Measurements from ENCODE around the gene UBTF. TPM values are rescaled to one million over a fixed set of nuclear protein-coding genes. Genes with fewer than 3 reads are reported as not detected.

Gene UBTF
- total and polyA plus RNA-seq, 2 of the 8 experiments (the other 6 are each of a cell fraction or from before 2014, with no cell fraction given), result 14.7 to 106 TPM

- Histone ChIP-seq H3K27me3 (replicated peaks in 1 of 4; ENCODE audit: control insufficient read depth in 3 of 4, extremely low read depth in 1 of 4, insufficient read depth in 3 of 4, low read length in 3 of 4) (no peaks in the 10 kb centered on the region), H2BK15ac (ENCODE audit: low read length) (no peak overlapping the region), H3K36me3 (ENCODE audit: control insufficient read depth in 2 of 4, insufficient read depth in 4 of 4, low read length in 3 of 4) (peaks cover 0 to 11% (median 5%) of the 10 kb centered on the region in 4 experiments; a peak in 5 of 8 replicates), H2BK120ac (replicated peaks; ENCODE audit: low read depth, low read length) (no peak overlapping the region), H2BK12ac (ENCODE audit: low read depth, low read length) (no peak overlapping the region), H3K4me2 (ENCODE audit: insufficient read depth in 1 of 2, low read depth in 2 of 2, low read length in 2 of 2) (no peak overlapping the region), H4K8ac (ENCODE audit: extremely low read depth, insufficient read depth, low read length) (no peak overlapping the region), H3K23ac (ENCODE audit: insufficient read length) (no peak overlapping the region), H3K4me3 (ENCODE audit: extremely low read depth in 1 of 4, insufficient read depth in 2 of 4, low read depth in 3 of 4, low read length in 4 of 4) (no peak overlapping the region), H4K5ac (ENCODE audit: insufficient read length, low read depth, low read length) (no peak overlapping the region), H3K79me2 (ENCODE audit: control insufficient read depth in 1 of 2, insufficient read depth in 2 of 2, low read length in 2 of 2) (no peaks in the 10 kb centered on the region), H2BK5ac (ENCODE audit: low read depth, low read length) (no peak overlapping the region), H3K27ac (ENCODE audit: low read depth, low read length) (no peak overlapping the region), H2AFZ (ENCODE audit: low read length) (no peak overlapping the region), H3K14ac (ENCODE audit: insufficient read length) (no peak overlapping the region), H3K9me3 (ENCODE audit: insufficient read depth in 2 of 2, low read depth in 1 of 2, low read length in 1 of 2) (no peaks in the 10 kb centered on the region), H3K18ac (ENCODE audit: extremely low read depth, low read length) (no peak overlapping the region), H3K9ac (replicated peaks in 1 of 4; ENCODE audit: extremely low read depth in 1 of 4, low read depth in 3 of 4, low read length in 3 of 4) (no peak overlapping the region), H4K91ac (replicated peaks; ENCODE audit: insufficient read length, low read length) (no peak overlapping the region), H4K20me1 (replicated peaks in 1 of 2; ENCODE audit: control insufficient read depth in 1 of 2, insufficient read depth in 2 of 2, low read length in 2 of 2) (peaks cover 2 to 6% of the 10 kb centered on the region in 2 experiments), H3K4ac (replicated peaks; ENCODE audit: insufficient read length, low read depth, low read length) (no peak overlapping the region), H3K23me2 (ENCODE audit: low read depth, low read length) (no peaks in the 10 kb centered on the region), H3K4me1 (replicated peaks in 1 of 4; ENCODE audit: control insufficient read depth in 3 of 4, insufficient read depth in 4 of 4, low read length in 3 of 4) (peaks cover 0 to 10% (median 8%) of the 10 kb centered on the region in 4 experiments; a peak in 5 of 7 replicates), H3K56ac (replicated peaks; ENCODE audit: insufficient read length, low read depth, low read length) (no peak overlapping the region), H3K79me1 (ENCODE audit: low read depth, low read length) (no peaks in the 10 kb centered on the region), H2AK5ac (ENCODE audit: low read depth, low read length) (no peak overlapping the region), H2BK20ac (ENCODE audit: low read length) (no peak overlapping the region)
- 88% methylated on average over 2 of the region's 2 CpGs; no CpG with 5 or more reads in 1 of the 2 experiments for WGBS, 2 experiments (ENCODE audit: extremely low coverage in 1 of 2, insufficient coverage in 1 of 2, insufficient read length in 1 of 2, insufficient replicate concordance in 2 of 2, low coverage in 1 of 2, low lambda C conversion rate in 2 of 2, missing lambda C conversion rate in 1 of 2)
- TF ChIP-seq, protein P1, sequence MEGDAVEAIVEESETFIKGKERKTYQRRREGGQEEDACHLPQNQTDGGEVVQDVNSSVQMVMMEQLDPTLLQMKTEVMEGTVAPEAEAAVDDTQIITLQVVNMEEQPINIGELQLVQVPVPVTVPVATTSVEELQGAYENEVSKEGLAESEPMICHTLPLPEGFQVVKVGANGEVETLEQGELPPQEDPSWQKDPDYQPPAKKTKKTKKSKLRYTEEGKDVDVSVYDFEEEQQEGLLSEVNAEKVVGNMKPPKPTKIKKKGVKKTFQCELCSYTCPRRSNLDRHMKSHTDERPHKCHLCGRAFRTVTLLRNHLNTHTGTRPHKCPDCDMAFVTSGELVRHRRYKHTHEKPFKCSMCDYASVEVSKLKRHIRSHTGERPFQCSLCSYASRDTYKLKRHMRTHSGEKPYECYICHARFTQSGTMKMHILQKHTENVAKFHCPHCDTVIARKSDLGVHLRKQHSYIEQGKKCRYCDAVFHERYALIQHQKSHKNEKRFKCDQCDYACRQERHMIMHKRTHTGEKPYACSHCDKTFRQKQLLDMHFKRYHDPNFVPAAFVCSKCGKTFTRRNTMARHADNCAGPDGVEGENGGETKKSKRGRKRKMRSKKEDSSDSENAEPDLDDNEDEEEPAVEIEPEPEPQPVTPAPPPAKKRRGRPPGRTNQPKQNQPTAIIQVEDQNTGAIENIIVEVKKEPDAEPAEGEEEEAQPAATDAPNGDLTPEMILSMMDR (IDR thresholded peaks at IDR 0.05; ENCODE audit: control extremely low read depth in 1 of 3, insufficient read depth in 1 of 3, low read depth in 1 of 3, low read length in 3 of 3), result no peak
- no peak for TF ChIP-seq MAFK (IDR thresholded peaks at IDR 0.05; ENCODE audit: low read depth, low read length)
- no peak for TF ChIP-seq EGR1 (IDR thresholded peaks at IDR 0.05; ENCODE audit: borderline replicate concordance, low read depth, low read length)
- TF ChIP-seq CHD1 (IDR thresholded peaks at IDR 0.05; ENCODE audit: low read depth, low read length), result no peak
- no peak for TF ChIP-seq CBX8 (IDR thresholded peaks at IDR 0.05; ENCODE audit: borderline replicate concordance, low read depth, low read length)
- no peak for TF ChIP-seq KDM5A (IDR thresholded peaks at IDR 0.05; ENCODE audit: low read length)
- TF ChIP-seq TAF7 (optimal IDR thresholded peaks at IDR 0.05; ENCODE audit: borderline replicate concordance, low read depth, low read length), result no peak
- CTCF ChIA-PET (ENCODE audit: partially characterized antibody), result interaction anchor here (0.7 to 1.5 kb wide), 3 partner anchors 23 to 105 kb away, joined by 3 to 7 read pairs (median 3); no protein-coding TSS in a partner anchor
- FAIRE-seq (no peak), DNase-seq (ENCODE audit: low read depth in 1 of 2, low spot score in 2 of 2) (no peak)
- POLR2A ChIA-PET (ENCODE audit: partially characterized antibody), result interaction anchor here (1.3 to 8.7 kb wide), 4 partner anchors 10 to 52 kb away, joined by 3 to 84 read pairs (median 4); partner anchors contain the start of gene TMUB2
These were observed 45.0 kb downstream of the UBTF start for GRCh38 chr17:44174427-44174826.
